ENCODE results near the gene FTCD. TPM values are rescaled to one million over a fixed set of nuclear protein-coding genes. Genes with fewer than 3 reads are reported as not detected.

Gene FTCD
- polyA plus RNA-seq, 1 experiment: not detected

GRCh38 chr21:46151989-46152926 is 3.1 kb downstream of the FTCD start:
- no peak for TF ChIP-seq CTCF (IDR thresholded peaks at IDR 0.05; ENCODE audit: low read depth, low read length)
- POLR2A ChIA-PET: no interaction called here
- Histone ChIP-seq H3K27ac (ENCODE audit: low read depth, low read length) (no peak overlapping the region), H3K4me3 (ENCODE audit: low read depth, low read length) (no peak overlapping the region), H3K27me3 (ENCODE audit: control insufficient read depth, insufficient read depth, low read length) (no peaks in the 10 kb centered on the region), H3K9me3 (ENCODE audit: control insufficient read depth, insufficient read depth, low read length) (no peaks in the 10 kb centered on the region; the same call in 1 of the 2 replicates)
- DNase-seq (ENCODE audit: low read depth, low spot score): no peak
- CTCF ChIA-PET: interaction anchor here (1.1 to 2.6 kb wide), 12 partner anchors 9 to 174 kb away, joined by 3 to 31 read pairs (median 5); a partner anchor contains a TSS

GRCh38 chr21:46151261-46151988 is 4.0 kb downstream of the FTCD start:
- Histone ChIP-seq H3K27ac (ENCODE audit: low read depth, low read length) (no peak overlapping the region), H3K9me3 (ENCODE audit: control insufficient read depth, insufficient read depth, low read length) (no peaks in the 10 kb centered on the region; the same call in 1 of the 2 replicates), H3K4me3 (ENCODE audit: low read depth, low read length) (no peak overlapping the region), H3K27me3 (ENCODE audit: control insufficient read depth, insufficient read depth, low read length) (no peaks in the 10 kb centered on the region)
- no peak for DNase-seq (ENCODE audit: low read depth, low spot score)
- POLR2A ChIA-PET: no interaction called here
- TF ChIP-seq CTCF (IDR thresholded peaks at IDR 0.05; ENCODE audit: low read depth, low read length): no peak
- CTCF ChIA-PET: interaction anchor here (0.5 kb wide), 1 partner anchor 178 kb away, joined by 3 read pairs; no protein-coding TSS in a partner anchor

GRCh38 chr21:46150491-46151121 is 4.8 kb downstream of the FTCD start:
- CTCF ChIA-PET: no interaction called here

GRCh38 chr21:46150073-46150472 is 5.3 kb downstream of the FTCD start:
- no peak for DNase-seq (ENCODE audit: low read depth, low spot score)
- ChIA-PET CTCF (no interaction called here), POLR2A (no interaction called here)
- no peak overlapping the region for H3K4me3 ChIP-seq (ENCODE audit: low read depth, low read length)
- no peak overlapping the region for H3K27ac ChIP-seq (ENCODE audit: low read depth, low read length)
- H3K9me3 ChIP-seq (ENCODE audit: control insufficient read depth, insufficient read depth, low read length): peaks cover 3% of the 10 kb centered on the region; the same call in 1 of the 2 replicates
- TF ChIP-seq CTCF (IDR thresholded peaks at IDR 0.05; ENCODE audit: low read depth, low read length): no peak
- no peaks in the 10 kb centered on the region for H3K27me3 ChIP-seq (ENCODE audit: control insufficient read depth, insufficient read depth, low read length)

More at GRCh38 chr21:46150491-46151121, 4.8 kb downstream of the FTCD start:
- H3K27ac ChIP-seq (ENCODE audit: low read depth, low read length): no peak overlapping the region
- H3K4me3 ChIP-seq (ENCODE audit: low read depth, low read length): no peak overlapping the region
- no peaks in the 10 kb centered on the region for H3K27me3 ChIP-seq (ENCODE audit: control insufficient read depth, insufficient read depth, low read length)
- POLR2A ChIA-PET: no interaction called here
- no peaks in the 10 kb centered on the region; the same call in 1 of the 2 replicates for H3K9me3 ChIP-seq (ENCODE audit: control insufficient read depth, insufficient read depth, low read length)
- TF ChIP-seq CTCF (IDR thresholded peaks at IDR 0.05; ENCODE audit: low read depth, low read length): no peak
- DNase-seq (ENCODE audit: low read depth, low spot score): no peak

Data from AG04450 (cell line).